SK-N-MC (cell line): ENCODE measurements around the gene LMO3.

Experiments
- DNase-seq: peaks from one replicate; pipeline ENCODE4 v3.0.0-alpha.2; 2011; ENCODE audit warnings: low read depth, low spot score
- H3K27ac ChIP-seq: fragments of 200-600 bp; sonication (generic); 2 replicates; pipeline ENCODE4 v1.5.1; 2016; ENCODE audit warnings: mixed run types
- H3K36me3 ChIP-seq: fragments of 200-600 bp; sonication (generic); 2 replicates; pipeline ENCODE4 v1.6.1; 2017; ENCODE audit warnings: antibody characterized with exemption, low read length, mixed read lengths; ENCODE audit not compliant: insufficient read depth
- H3K4me3 ChIP-seq: fragments of 200-600 bp; sonication (generic); 2 replicates; pipeline ENCODE4 v1.5.1; 2016
- H3K9ac ChIP-seq: fragments of 200-600 bp; sonication (generic); 2 replicates; pipeline ENCODE4 v1.8.0; 2017; ENCODE audit warnings: mixed run types, mixed read lengths; ENCODE audit not compliant: insufficient read length
- H3K9me3 ChIP-seq: fragments of 200-600 bp; sonication (generic); 2 replicates; pipeline ENCODE4 v1.6.1; 2017; ENCODE audit warnings: low read depth, mild to moderate bottlenecking, antibody characterized with exemption, low read length, moderate library complexity, mixed read lengths
- EZH2 ChIP-seq: fragments of 200-600 bp; sonication (generic); IDR thresholded peaks from one replicate; pipeline ENCODE4 v1.6.1; 2017; ENCODE audit warnings: antibody characterized with exemption
- FOXP2 ChIP-seq: optimal IDR thresholded peaks from 2 replicates; pipeline ENCODE3; 2011; ENCODE audit warnings: mild to moderate bottlenecking, moderate library complexity; ENCODE audit not compliant: insufficient read depth; ENCODE audit errors: extremely low read length, control extremely low read depth
- POLR2AphosphoS5 ChIP-seq: IDR thresholded peaks from 2 replicates; pipeline ENCODE4 v1.6.1; 2012; ENCODE audit warnings: mild to moderate bottlenecking, low read depth, low read length, borderline replicate concordance

Gene LMO3

DNA sequence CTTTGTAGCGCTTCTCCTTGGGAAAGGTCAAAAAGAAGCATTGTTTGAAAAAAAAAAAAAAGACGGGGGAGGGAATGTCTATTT is at the start of gene LMO3:
Gene LMO3, minus strand, starts transcription at position 46 of the 84 bp plus-strand sequence. CDS start 5,302 bp downstream, outside the sequence.
- no peak for DNase-seq
- TF ChIP-seq POLR2AphosphoS5 (no peak), EZH2 (no peak), FOXP2 (no peak)
- H3K9me3 ChIP-seq: no peaks in the 10 kb centered on the region
- H3K9ac ChIP-seq: peak within 1 kb of the TSS; percentile 69
- peak within 1 kb of the TSS; percentile 81 for H3K4me3 ChIP-seq
- H3K27ac ChIP-seq: peak within 1 kb of the TSS; percentile 81
- H3K36me3 ChIP-seq: no peaks in the 10 kb centered on the region

DNA sequence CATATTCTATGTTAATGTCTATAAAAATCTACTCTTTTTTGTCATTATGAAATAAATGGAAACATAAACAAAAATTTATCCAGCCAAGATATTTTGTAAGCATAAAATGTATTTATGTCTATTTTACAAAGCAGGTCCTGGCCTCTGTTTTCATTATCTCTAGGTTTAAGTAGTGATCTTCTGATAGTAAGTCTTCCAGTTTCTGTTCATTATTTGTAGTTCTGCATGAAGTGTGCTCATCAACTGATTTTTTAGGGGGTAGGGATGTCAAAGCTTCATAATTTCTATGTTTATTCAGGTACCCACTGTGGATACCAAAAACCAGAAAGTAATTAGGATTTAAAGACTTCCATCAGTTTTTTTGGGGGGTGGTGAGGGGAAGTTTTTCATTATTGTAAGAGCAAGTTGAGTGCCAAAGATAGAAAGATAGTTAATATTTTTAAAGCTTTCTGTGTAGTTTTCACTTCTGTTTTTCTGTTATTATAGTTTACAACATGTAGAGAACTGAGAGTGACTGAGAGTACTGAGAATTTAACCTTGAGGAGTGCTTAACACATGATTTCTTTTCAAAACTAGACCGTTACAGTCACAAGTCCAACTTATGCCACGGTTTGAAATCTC is 30.6 kb upstream of the LMO3 start:
- no peak overlapping the region for H3K4me3 ChIP-seq
- DNase-seq: no peak
- H3K9me3 ChIP-seq: no peaks in the 10 kb centered on the region
- H3K9ac ChIP-seq: no peak overlapping the region
- H3K36me3 ChIP-seq: no peaks in the 10 kb centered on the region
- H3K27ac ChIP-seq: no peak overlapping the region
- no peak for TF ChIP-seq POLR2AphosphoS5
- no peak for TF ChIP-seq FOXP2
- TF ChIP-seq EZH2: no peak

DNA sequence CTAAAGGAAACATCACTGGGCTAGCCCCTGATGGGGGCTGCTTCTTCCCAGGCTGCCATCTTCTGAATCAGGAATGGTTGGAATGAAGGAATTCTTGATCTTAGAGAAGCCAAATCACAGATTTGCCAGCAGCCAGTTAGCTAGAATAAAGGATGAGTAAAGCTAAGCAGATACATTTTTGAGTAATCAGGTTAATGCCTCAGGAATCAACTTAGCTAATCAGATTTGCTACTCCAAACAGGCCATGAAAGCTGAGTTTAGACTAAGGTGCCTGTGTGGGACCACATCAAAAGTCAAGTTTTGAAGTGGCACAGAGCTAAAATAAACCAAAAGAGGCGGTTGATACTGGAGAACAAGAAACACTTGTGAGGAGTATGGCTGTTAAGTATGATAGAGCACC is 28.8 kb upstream of the LMO3 start:
- Histone ChIP-seq H3K36me3 (no peaks in the 10 kb centered on the region), H3K27ac (no peak overlapping the region), H3K4me3 (no peak overlapping the region), H3K9me3 (no peaks in the 10 kb centered on the region), H3K9ac (no peak overlapping the region)
- TF ChIP-seq EZH2: no peak
- no peak for TF ChIP-seq FOXP2
- TF ChIP-seq POLR2AphosphoS5: no peak
- no peak for DNase-seq

DNA sequence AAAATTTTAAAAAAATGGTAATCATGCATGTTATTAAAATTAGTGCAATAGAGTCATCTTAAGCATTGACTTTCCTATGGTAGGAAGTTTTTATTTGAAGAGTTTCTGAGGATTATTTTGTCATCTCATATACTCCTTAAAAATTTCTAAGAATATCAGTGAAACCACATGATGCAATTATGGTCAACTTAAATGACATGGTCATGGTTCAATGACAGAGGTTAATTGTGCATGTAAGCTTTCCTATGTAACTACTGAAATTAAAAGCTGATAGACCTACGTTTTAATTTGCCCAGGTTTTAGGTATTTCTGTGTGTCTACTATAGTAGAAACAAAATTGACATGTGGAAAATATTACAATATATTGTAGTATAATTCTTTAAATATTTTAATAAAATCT is 21.0 kb upstream of the LMO3 start:
- no peak for DNase-seq

DNA sequence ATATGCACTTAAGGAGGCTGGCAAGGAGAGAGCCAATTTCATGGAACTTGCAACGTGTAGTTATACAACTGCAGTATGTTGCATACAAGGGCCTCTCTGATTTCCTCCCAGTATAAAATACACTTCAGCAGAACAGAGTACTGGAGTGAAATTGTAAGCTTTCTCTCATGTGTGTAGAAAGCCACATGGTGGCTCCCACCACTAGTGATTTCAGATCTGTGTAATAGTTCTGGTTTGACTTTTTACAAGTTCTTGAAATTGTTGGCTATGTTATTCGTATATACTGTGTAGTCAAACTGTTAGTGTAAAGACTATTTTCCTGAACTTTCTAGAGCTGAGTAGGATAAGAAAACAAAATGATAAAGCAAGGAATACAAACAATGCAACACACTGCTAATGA is 16.4 kb upstream of the LMO3 start:
- H3K27ac ChIP-seq: peak overlapping the region; percentile 16
- no peak for TF ChIP-seq EZH2
- no peak for TF ChIP-seq POLR2AphosphoS5
- H3K4me3 ChIP-seq: no peak overlapping the region
- no peak overlapping the region for H3K9ac ChIP-seq
- H3K36me3 ChIP-seq: no peaks in the 10 kb centered on the region
- H3K9me3 ChIP-seq: no peaks in the 10 kb centered on the region
- no peak for DNase-seq

More for the DNA sequence above, 21.0 kb upstream of the LMO3 start:
- Histone ChIP-seq H3K27ac (no peak overlapping the region), H3K9ac (no peak overlapping the region), H3K9me3 (no peaks in the 10 kb centered on the region), H3K4me3 (no peak overlapping the region), H3K36me3 (no peaks in the 10 kb centered on the region)
- no peak for TF ChIP-seq FOXP2
- TF ChIP-seq EZH2: no peak
- no peak for TF ChIP-seq POLR2AphosphoS5

DNA sequence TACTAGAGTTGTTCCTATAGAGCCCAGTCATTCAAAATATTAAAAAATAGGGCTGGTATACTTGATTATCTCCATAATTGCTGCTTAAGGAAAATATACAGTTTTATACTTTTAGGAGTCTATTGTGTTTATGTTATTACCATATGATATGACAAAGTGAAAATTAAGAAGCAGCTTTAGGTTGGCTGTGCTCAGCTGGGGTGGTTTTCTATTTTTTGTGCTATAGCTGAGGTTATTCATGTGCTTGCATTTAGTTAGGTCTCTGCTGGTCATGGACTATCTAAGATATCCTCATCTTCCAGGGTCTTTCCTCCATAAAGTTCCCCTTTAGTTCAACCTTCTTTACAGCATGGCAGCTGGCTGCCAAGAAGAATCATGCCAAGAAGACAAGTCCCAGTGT is 13.6 kb upstream of the LMO3 start:
- DNase-seq: no peak
- TF ChIP-seq POLR2AphosphoS5 (no peak), EZH2 (no peak), FOXP2 (no peak)
- no peak overlapping the region for H3K9ac ChIP-seq
- H3K27ac ChIP-seq: no peak overlapping the region
- H3K4me3 ChIP-seq: no peak overlapping the region
- no peaks in the 10 kb centered on the region for H3K36me3 ChIP-seq
- no peaks in the 10 kb centered on the region for H3K9me3 ChIP-seq

DNA sequence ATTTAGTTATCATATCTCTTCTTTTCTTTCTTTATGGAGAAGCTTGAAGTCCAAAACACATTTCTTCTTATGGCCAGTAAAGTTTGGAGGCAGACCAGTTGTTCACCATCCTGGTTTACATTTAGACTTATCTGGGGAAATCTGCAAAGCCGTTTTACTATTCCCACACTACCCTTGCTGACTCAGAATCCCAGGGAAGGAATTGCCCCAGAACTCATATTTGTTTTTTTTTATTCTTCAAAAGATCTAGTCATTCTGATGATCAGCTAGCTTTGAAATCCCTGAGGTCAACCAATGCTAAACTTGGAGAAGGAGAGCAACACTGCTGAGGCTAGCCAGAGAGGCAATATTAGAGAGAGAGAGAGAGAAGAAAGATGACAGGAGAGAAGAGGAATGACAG is 12.3 kb upstream of the LMO3 start:
- Histone ChIP-seq H3K27ac (no peak overlapping the region), H3K4me3 (no peak overlapping the region), H3K36me3 (no peaks in the 10 kb centered on the region), H3K9me3 (no peaks in the 10 kb centered on the region), H3K9ac (no peak overlapping the region)
- no peak for DNase-seq
- TF ChIP-seq POLR2AphosphoS5 (no peak), FOXP2 (no peak), EZH2 (no peak)

DNA sequence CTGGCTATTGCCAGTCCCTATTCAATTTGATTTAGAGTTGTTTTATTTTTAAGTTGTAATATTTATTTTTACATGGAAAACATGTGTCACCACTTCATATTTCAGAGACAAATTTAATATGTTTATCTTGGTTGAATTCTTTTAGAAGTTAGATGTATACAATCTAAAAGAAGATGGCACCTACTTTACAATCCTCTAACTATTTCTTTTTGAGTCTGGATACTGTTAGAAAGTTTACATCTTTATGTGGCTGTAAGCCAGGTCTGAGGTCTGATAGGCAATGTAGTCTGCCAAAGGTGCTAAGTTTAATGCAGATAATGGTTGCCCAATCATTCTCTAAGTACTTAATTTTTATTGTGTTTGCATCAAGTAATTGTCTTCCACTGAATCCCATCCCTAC is 7.2 kb upstream of the LMO3 start:
- Histone ChIP-seq H3K9ac (no peak overlapping the region), H3K36me3 (no peaks in the 10 kb centered on the region), H3K27ac (no peak overlapping the region), H3K9me3 (no peaks in the 10 kb centered on the region), H3K4me3 (no peak overlapping the region)
- DNase-seq: no peak
- TF ChIP-seq FOXP2 (no peak), EZH2 (no peak), POLR2AphosphoS5 (no peak)

DNA sequence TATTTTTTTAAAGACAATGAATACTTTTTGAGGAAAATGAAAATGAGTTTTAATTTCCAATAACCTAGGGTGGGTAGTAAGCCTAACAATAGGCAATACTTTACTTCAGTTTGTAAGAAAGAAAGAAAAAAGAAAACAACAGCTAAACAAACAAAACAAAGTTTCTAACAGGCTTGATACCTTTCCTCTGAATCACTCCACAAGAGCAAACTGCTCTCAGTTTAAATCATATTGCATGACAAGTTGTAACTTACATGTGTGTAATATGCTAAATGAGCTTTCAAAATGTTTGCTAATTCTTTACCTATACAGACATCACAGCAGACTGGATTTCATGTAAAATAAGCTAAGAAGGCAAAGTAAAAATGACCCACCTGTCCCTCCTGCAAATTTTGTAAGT is 6.7 kb upstream of the LMO3 start:
- Histone ChIP-seq H3K27ac (no peak overlapping the region), H3K9ac (no peak overlapping the region), H3K9me3 (no peaks in the 10 kb centered on the region), H3K4me3 (no peak overlapping the region), H3K36me3 (no peaks in the 10 kb centered on the region)
- TF ChIP-seq POLR2AphosphoS5: no peak
- TF ChIP-seq EZH2: no peak
- no peak for TF ChIP-seq FOXP2
- DNase-seq: no peak
